ENCODE results near the gene SLC6A1.

The SLC6A1 gene

DNA sequence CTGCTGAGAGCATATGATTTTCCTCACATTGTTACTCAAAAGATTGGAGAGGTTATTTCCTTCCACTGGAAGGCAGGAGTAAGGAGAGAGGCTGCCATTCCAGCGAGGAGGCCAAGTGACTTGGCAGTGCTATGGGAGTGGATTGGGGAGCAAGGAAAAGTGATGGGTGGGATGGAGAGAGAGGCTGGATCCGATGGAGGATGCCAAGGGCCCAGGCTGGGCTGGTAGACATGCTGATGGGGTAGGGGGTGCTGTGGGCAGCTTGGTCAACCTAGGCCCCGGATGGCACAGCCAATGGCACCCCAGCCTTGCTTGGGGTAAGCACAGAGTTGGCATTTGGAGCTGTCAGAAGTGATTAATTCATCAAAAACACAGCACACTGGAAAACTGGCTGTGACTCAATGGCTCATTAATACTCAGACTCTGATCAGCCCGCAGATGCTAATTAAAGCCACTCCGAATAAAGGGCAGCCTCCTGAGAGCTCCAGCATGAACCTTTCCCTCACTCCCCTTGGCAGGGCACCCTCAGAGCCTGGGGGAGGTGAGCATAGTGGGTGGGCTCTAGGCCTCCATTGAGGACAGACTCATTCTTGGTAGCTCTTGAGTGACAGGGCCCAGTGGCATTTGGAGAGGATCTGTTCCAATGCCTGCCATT, 22.1 kb upstream of the SLC6A1 start:
- no peak for DNase-seq (ENCODE audit: low read depth)

DNA sequence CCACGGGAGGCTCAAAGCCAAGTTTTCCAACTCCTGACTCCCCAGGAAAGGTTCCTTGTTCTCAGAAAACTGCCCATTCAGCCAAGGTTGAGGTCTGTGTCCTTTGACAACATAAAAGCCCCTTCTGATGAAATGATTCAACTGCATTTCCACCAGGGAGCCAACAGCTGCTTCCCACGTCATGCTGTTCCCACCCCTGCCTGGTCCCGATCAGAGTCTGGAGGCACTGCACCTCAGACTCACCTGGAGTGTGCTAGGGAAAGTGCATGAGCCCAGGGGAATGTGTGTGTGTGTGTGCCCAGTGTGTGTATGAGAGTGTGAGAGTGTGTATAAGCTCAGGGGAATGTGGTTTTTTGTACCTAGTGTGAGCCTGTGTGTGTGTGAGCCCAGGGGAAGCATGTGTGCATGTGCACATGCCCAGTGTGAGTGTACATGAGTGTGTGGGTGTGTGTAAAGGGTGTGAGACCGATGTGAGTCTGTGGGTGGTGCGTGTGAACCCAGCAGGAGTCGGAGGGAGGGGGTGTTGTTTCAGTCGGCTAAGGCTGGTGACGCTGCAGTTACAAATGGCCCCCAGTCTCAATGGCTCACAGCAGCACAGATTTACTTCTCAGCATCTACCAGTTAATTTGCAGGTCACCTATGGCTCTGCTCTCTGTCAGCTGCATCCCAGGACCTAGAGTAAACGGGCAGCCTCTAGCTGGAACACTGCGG, 20.3 kb upstream of the SLC6A1 start:
- DNase-seq (ENCODE audit: low read depth): no peak

DNA sequence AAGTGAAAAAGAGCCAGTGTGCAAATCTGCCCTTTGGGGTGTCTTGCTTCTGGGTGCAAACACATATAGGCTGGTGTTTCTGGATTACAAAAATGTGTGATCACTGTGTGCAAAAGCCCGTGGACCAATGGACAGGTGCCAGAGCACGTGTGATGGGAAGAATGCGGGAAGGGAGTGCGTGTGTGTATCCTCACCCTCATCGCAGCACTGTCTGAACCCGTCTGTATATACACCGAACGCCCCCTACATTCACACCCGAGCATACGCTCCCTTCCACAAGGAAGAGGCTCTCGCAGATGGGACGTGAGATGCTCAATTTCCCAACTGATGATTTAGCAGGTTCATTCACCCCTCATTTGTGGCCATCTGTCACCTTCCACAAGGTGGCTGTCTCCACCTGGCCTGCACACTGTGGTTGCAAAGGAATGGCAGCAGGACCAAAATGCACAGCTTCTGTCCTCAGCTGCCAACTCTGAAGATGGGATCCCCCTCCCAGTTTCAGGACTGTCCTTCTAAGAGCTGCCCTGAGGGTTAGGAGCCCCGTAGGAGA, 19.4 kb upstream of the SLC6A1 start:
- DNase-seq (ENCODE audit: low read depth): no peak

DNA sequence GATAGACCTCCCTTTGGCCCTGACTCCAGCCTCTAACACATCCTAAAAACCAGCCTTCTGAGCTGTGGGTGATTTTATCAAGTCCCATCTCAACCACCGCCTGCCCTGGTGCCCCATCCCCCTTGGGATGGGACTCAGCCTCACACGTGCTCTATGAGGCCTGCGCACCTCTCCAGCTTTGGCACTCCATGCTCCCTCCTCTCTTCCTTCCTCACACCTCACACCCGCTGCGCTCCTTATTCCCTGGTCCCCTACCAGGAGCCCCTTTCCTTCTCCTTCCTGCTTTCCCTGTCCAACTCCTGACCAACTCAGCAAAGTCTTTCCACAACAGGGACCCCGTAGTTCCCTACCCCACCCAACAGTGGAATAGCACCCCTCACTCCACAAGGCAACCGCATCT, 18.4 kb upstream of the SLC6A1 start:
- DNase-seq (ENCODE audit: low read depth): no peak

DNA sequence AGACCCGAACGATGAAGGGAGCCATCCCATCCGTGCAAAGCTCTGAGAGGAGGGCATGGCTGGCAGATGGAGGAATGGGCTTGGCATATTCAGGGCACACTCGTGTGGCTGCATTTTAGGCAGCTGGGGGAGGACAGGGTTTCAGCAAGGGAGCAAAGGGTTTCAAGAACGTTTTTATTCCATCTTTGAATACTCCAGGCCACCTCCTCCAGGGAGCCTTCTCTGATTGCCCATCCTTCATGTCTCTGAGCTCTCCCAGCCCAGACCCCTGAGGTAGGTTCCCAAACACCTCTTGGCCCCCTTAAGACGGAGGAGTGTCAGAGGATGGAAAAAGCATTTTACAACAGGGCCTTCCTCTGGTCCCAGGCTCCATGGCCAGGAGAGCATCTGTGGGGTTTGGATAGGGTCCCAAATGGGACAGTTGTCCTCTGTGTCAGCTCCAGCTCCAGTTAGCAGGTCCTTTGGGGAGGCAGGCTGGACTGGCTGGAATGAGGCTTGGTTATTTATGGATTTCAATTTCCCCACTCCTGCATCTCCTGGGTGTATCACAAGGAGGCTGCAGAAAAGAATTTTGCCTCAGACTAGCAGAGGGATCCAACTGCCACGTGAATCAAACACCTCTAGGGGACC, 17.7 kb upstream of the SLC6A1 start:
- no peak for DNase-seq (ENCODE audit: low read depth)

DNA sequence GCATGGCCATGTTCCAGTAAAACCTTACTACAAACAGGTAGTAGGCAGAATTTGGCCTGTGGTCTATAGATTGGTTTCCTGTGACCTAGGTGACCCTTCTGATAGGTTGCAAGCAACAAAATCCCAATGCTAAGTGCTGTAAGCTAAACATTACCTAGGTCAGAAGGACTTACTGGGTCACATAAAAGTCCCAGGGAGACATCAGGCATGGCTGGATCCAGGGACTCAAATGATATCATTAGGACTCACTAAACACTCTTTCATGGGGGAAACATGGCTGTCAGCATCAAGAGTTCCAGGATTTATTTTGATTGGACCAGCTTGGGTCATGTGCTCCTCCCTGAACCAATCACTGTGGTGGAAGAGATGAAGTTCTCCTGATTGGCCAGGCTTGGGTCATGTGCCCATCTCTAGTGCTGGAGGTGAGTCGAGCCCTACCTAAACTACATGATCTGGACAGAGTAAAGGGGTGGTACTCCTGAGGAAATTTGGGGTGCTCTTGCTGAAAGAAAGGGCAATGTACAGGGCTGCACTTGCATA, 16.8 kb upstream of the SLC6A1 start:
- DNase-seq (ENCODE audit: low read depth): no peak

DNA sequence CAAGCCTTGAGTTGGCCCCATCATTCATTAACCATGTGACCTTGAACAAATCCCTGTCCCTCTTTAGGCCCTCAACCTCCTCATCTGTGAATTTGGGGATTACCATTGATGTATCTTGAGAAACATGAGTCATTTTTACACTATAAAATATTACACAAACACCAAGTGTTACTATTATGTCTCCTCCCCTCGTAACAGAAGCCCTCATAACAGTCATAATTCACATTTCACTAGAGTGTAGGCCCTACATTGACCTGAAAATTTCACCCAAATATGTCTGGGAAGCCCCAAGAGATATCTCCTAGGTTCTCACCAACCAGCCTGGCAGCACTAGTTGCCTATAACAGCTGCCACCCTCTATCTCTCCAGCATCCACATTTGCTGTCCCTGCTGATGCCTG, 15.8 kb upstream of the SLC6A1 start:
- no peak for DNase-seq (ENCODE audit: low read depth)

DNA sequence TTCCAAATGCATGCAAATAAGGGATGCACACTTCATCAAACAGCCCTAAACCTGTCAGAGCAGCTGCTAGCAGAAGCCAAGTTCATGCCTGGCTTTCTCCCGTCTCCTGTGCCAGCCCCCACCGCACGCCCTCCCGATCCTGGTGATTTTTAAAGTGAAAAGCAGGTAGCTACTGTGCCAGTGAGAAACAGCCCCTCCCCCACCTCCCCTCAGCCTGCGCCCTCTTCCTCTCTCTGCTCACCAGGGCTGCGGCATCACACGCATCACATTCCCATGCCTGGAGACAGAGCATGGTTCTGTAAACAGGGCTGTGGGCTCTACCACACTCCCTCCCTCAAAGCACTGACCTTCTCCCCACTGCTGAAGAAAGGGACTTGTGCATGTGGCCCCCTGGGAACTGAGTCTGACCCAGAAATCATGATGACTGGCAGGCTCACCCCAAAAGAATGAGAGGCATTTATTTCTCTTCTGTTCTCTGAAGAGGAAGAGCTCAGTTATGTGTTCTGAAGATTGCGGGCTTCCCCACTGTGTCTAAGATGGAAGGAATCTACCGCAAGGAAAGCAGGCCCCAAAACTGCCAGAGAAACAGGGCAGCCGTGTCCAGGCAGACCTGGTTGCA, 14.5 kb upstream of the SLC6A1 start:
- no peak for DNase-seq (ENCODE audit: low read depth)

DNA sequence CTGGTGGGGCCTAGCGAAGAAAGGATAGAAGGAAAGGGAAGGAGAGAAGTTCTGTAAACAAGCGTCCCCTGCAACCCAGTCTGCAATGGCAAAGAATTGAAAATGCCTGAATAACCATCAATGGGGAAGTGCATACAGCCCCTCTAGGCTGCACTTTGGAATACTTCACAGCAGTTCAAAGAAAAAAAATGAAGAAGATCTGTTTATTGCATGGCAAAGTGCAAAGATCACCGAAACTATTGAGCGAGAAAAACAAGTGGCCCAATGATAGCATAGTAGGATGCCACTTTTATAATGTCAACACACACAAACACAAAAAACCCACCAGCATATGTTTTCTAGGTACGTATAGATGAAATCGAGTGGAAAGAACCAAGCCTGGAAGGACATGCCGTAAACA, 13.6 kb upstream of the SLC6A1 start:
- DNase-seq (ENCODE audit: low read depth): no peak

DNA sequence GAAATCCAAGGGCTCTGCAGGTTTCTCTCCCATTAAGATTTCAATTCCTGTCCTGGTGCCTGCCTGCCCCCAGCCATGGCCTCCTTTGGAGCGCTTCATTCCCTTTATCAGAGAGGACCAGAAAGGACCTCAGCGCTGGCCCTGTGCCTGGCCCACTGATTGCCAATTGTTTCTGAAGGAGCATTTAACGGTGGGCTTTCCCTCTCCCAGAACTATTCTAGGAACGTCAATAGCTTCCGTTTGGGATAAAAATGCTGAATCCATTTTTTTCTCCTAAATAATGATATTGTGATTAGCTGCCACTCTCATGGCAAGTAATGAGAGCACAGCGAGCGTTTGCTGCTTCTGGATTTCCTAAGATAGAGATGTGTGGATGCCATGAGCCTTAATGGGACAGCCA, 12.2 kb upstream of the SLC6A1 start:
- DNase-seq (ENCODE audit: low read depth): no peak

DNA sequence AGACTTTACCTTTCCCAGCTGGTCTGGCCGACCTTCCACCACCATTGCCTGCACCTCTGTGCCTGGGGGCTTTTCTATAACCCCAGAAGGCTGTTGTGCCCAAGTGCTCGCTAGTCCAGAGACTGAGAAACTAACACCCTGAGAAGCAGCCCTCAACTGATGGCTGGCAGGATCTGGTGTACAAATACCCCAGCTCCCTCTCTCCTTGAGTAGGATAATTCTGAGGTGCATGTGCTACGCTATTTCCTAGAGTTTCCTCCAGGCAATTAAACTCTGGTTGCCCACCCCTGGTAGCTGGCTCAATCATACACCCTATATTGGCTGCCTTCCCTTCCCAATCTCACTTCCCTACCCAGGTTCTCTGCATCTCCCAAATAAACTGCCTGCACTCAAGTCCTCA, 11.5 kb upstream of the SLC6A1 start:
- DNase-seq (ENCODE audit: low read depth): no peak

DNA sequence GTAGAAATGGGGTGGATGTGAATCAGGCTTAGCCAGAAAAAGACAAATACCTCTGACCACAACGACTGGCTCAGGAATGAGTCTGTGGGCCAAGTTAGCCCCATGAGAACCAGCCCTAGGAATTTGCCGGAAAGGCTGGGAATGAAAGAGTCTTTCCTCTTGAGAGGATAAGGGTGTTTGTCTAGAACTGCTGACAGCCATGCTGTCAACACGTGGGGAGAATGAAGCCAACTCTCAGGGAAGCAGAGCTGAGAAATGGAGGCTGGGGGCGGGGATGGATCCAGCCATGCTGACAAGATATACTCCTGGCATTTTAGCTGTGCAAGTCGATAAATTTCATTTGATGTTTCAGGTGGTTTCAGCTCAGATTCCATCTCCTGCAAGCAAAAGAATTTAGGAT, 10.6 kb upstream of the SLC6A1 start:
- no peak for DNase-seq (ENCODE audit: low read depth)

DNA sequence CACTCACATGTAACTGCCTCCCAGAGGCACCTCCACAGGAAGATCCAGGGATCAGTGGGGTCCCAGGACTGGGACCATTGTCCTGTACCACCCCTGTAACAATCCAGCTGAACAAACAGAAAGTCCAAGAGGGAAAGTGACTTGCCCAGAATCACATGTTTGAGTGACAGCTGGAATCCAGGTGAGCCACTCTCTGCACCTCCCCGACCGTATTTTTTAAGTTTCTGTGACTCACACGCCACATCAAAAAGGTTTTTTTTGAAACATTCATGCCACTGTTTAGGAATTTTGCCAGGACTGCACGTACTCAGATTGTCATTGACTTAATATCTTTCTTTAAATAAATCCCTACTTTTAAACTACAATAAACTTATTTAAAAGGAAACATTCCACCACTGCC, 9.8 kb upstream of the SLC6A1 start:
- no peak for DNase-seq (ENCODE audit: low read depth)

DNA sequence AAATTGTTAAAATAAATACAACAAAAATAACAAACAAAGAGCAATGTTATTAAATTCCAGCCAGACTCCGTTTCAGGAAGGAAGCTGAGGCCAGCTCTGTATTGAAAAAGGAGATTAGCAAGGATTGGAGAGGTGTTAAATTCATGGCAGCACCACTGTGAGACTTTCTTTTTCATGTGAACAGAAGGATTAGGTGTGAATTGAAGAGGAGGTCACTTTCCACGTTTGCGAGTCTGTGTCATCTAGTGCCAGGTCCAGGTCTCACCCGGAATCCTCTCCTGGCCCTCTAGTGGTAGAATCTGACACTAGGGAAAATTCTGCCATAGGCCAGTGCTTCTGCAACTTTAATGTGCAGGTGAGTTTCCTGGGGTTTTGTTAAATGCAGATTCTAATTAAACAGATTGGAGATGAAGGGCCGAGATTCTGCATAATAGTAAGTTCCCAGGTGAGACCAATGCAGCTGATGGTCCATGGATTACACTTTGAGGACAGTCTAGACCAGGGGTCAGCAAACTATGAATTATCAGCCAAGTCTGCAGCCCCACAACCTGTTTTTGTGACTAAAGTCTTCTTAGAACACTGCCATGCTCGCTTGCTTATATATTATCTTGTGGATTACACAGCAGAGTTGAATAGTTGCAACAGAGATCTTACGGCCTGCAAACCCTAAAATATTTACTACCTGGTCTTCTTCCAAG, 9.2 kb upstream of the SLC6A1 start:
- DNase-seq (ENCODE audit: low read depth): no peak

DNA sequence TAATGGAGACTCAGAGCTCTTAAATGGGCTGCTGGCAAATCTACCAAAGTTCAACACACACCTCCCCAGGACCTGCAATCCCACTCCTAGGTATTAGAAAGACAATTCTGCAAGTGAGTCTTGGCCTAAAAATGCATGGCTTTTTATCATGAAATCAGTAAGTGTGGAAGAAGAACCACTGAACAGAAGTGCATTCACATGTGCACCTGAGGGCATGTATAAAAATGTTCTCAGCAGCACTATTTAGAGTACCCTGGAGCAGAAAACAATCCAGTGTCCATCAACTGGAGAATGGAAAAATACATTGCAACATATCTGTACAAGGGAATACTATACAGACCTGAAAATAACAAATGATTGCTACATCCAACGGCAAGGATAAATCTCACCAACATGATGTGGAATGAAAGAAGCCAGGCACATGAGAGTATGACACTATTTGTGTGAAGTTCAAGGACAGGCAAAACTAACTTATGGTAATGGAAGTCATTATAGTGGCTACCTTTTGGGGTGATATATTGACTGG, 8.1 kb upstream of the SLC6A1 start:
- DNase-seq (ENCODE audit: low read depth): no peak

DNA sequence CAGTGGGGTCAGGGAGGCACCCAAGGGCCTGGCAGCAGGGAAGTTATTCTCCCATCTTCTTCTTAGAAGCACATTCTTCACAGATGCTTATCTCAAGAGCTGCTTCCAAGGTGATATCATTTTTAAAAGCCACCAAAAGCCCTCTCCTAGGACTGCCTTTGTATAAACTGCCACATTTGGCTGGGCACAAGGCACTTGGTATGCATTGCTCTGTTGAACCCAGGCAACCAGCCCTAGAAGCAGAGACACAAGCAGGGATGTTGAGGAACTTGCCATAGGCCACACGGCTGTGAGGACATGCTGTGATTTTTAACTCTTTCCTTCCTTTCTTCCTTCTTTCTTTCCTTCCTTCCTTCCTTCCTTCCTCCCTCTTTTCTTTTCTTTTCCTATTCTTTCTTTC, 7.4 kb upstream of the SLC6A1 start:
- no peak for DNase-seq (ENCODE audit: low read depth)

DNA sequence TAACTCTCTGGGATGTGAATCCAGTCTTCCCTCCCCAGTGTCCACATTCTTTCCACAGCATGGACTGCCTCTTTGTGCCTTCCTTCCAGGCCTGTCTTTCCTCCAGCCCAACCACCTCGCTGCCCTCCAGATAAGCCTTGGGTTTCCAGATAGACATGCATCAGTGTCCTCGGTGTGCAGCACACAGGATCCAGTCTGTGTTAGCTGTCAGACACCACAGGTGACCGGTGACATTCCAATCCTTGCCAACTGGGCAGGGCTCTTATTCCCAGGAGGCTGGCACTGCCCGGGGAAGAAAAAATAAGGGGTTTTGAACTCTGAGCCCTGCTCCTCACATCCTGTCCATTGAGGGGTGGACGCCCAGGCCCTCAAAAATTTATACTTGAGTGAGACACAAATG, 6.0 kb upstream of the SLC6A1 start:
- DNase-seq (ENCODE audit: low read depth): no peak

DNA sequence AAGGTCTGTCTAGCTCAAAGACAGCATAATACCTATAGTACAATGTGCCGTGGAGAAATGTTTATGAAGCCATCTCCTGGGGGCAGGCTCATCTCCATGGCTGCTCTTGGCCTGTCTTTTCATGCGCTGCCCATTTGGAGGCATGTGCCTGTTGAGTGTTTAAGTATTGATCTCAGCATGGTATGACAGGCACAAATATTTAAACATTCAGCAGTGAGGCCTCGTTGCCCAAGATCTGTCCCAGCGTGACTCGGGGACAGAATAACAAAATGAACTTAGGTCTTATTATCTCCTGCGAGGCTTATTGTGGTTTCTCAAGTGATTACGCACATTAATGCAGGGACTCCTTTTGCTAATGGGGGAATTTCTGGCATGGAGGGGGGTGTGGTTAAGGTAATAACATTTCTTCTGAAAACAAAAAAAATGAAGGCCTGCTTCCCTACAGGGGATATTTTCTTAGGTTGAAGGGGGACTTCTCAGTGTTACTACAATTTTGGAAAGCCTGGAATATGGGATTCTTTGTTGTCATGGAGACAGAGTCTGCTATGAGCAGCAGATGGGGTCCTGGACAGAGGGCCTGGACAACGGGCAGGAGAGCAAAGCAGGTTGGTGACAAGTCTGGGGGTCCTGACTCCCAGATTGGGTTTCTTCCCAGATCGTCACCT, 4.4 kb upstream of the SLC6A1 start:
- DNase-seq (ENCODE audit: low read depth): no peak

DNA sequence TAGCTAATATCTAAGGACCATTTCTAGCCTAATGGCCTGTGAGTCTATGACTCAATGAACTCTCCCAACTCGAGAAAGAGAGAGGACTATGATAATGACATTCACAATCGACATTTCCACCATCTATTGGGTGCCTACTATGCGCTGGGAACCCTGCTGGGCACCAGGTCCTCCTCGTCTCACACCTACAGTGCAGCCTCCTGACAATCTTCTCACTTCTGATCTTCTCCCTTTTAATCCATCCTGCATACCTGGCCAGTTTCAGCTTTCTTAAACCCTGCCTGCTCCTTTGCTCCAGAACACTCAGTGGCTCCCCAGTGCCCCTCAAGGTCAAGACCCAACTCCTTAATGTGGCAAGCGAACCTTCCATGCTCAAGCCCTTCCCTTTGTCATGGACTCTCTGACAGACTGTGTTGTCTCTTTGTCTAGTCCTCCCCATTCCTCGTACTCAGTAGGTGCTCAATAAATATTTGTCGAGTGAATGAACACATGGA, 3.5 kb upstream of the SLC6A1 start:
- no peak for DNase-seq (ENCODE audit: low read depth)

DNA sequence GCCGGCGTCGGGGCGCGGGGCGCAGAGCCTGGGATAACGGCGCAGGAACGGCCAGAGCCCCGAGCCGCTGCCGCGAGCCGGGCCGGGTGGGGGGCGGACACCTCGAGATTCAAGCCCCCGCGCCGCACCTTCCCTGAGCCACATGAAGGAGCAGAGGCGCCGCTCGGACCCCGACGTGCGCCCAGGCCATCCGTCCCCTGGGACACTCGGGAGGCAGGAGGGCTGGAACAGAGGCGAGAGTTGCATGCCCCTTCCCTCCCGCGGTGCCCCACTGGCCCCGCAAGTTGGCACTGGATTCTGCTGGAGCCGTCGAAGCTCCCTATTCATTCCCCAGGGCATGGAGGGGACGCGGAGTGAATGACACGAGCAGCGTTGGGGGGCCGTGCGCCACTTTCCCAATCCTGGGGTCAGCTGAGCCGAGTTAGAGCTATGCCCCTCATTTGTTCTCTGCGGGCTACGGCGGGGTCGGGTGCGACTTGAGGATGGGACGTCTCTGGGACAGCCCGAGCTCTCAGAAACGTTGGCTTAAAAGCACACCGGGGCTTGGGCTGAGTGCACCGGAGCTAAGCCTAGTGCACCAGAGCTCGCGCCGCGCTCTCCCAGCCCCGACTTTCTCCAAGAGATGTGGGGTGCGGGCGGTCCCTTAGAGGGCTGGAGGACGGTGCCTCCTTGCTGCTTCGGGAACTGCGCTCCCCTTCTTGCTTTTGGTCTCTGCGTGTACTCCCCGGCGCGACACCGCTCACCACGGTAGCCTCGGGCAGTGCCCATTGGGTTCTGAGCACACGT, 588 bp downstream of the SLC6A1 start:
- DNase-seq (ENCODE audit: low read depth): no peak

Measured in CMK (cell line).